Gastroesophageal sphincter (tissue), 3 donors: Measurements from ENCODE around the gene CNKSR2.

Experiments
- CTCF ChIP-seq, 4 experiments: fragments of 200-600 bp in 2 of 4; fragments of 450-650 bp in 2 of 4; sonication (generic) in 1 of 4; IDR thresholded peaks; one replicate each; pipeline ENCODE4 v1.5.1; 2017 to 2019; ENCODE audit warnings: antibody characterized with exemption in 4 of 4, mild to moderate bottlenecking in 2 of 4, moderate library complexity in 2 of 4
- POLR2A ChIP-seq, 2 donors: fragments of 450-650 bp; IDR thresholded peaks; one replicate each; pipeline ENCODE4 v1.6.1; 2017; ENCODE audit warnings: antibody characterized with exemption in 2 of 2, mild to moderate bottlenecking in 2 of 2, moderate library complexity in 1 of 2

- TF ChIP-seq CTCF (IDR thresholded peaks at IDR 0.05) (no peak), POLR2A (IDR thresholded peaks at IDR 0.05) (no peak)
Observed at GRCh38 chrX:21666252-21666651, 292.0 kb downstream of the CNKSR2 start.
